IPS DF 6.9 (cell line): ENCODE measurements around the gene CASP10.

Source experiments
- DNase-seq: peaks from one replicate; pipeline ENCODE4 v3.0.0-alpha.2; 2013; ENCODE audit warnings: low read depth, low spot score
- H3K27ac ChIP-seq: one replicate; pipeline ENCODE4 v1.5.1; 2013; ENCODE audit warnings: low read length, control low read depth
- H3K27me3 ChIP-seq: 2 replicates; pipeline ENCODE4 v1.6.1; 2013; ENCODE audit warnings: mild to moderate bottlenecking, low read length; ENCODE audit not compliant: control insufficient read depth, insufficient read depth
- H3K36me3 ChIP-seq: 2 replicates; pipeline ENCODE4 v1.6.1; 2013; ENCODE audit warnings: low read length; ENCODE audit not compliant: control insufficient read depth, insufficient read depth
- H3K4me1 ChIP-seq: 2 replicates; pipeline ENCODE4 v1.6.1; 2013; ENCODE audit warnings: low read length; ENCODE audit not compliant: control insufficient read depth, insufficient read depth
- H3K4me3 ChIP-seq: 2 replicates; pipeline ENCODE4 v1.5.1; 2013; ENCODE audit warnings: mild to moderate bottlenecking, low read length
- H3K9me3 ChIP-seq: 2 replicates; pipeline ENCODE4 v1.6.1; 2013; ENCODE audit warnings: low read length, inconsistent platforms; ENCODE audit not compliant: control insufficient read depth, insufficient read depth
- WGBS: extraction: QIAGEN DNeasy Blood & Tissue Kit; methylation state at CpG from one replicate; pipeline ENCODE4 v1.1.7; 2013; ENCODE audit warnings: mixed read lengths, missing lambda C conversion rate; ENCODE audit not compliant: insufficient read length, insufficient coverage; 5-methylcytosine and 5-hydroxymethylcytosine counted together

The CASP10 gene

DNA sequence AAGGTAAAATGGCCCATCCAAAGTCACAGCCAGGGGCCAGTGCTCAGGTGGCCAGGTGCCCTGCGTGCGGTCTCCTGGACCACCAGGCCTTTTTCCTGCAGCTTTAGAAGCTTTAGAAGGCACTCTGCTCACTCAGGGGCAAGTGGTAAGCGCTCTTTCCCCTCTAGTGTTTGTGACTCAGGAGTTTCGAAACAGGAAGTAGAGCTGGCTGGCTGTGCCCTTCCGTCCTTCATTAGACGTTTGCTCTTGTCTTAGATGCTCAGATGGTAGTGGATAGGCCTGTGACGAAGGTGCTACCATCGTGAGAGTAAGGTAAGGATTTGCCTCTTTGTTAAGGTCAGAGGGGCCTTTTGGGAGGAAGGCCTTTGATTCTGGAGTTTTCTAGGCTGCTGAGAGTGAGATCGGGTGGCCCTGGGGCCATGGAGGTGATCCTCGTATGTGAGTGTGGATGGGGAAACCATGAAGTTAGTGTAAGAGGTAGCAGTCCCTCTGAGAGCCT is 77.4 kb downstream of the CASP10 start, which contains the start of gene CASP8:
CASP8 (plus strand) TSS at position 235 of the 499 bp plus-strand sequence. CDS start 5,951 bp downstream, outside the sequence.
- Histone ChIP-seq H3K9me3 (no peaks in the 10 kb centered on the region), H3K4me1 (peaks cover 2% of the 10 kb centered on the region; the same call in 1 of the 2 replicates), H3K36me3 (no peaks in the 10 kb centered on the region), H3K27ac (no peak within 1 kb of the TSS), H3K4me3 (no peak within 1 kb of the TSS), H3K27me3 (no peaks in the 10 kb centered on the region)
- DNase-seq: no peak
- no CpG with 5 or more reads among the region's 10 CpGs for WGBS

DNA sequence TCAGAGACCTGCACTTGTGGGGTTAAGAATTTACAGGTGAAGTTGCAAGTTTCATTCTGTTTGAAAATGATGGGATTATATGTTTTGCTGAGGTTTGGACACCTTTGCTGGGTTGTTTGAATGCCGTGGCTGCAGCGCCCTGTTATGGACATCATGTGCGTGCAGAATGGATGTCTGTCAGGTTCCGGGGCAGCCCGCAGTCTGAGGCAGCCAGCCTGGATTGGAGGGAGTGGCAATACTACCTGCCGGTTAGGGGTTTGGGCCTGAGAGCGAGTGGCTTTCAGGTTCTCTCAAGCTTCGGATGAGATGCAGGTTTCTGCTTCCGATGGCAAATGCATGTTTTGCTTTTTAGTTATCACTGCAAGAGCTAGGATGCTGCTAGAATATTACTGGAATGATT is 78.5 kb downstream of the CASP10 start:
- H3K27me3 ChIP-seq: no peaks in the 10 kb centered on the region
- no peak overlapping the region for H3K27ac ChIP-seq
- no peaks in the 10 kb centered on the region for H3K9me3 ChIP-seq
- DNase-seq: no peak
- no peaks in the 10 kb centered on the region for H3K36me3 ChIP-seq
- peaks cover 2% of the 10 kb centered on the region; the same call in 1 of the 2 replicates for H3K4me1 ChIP-seq
- H3K4me3 ChIP-seq: no peak overlapping the region
- WGBS: no CpG with 5 or more reads among the region's 9 CpGs

DNA sequence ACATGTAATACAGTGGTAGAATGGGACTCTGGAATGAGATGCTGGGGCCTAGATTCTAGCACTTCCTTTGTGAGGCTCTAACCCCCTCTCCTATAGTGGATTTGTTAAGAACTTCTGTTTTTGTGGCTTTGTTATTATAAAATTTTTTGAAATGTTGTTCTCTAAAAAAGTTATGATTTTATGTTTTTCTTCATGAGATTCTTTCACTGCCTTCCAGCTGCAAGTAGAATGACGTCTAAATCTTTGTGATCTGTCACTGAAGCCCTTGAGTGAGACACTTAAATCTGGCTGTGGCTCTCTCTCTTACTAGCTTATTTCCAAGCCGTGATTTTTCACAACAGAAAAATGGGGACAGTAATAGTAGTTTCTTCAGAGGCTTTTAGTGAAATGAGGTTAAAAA is 79.0 kb downstream of the CASP10 start:
- no peak for DNase-seq
- Histone ChIP-seq H3K4me1 (peaks cover 2% of the 10 kb centered on the region; the same call in 1 of the 2 replicates), H3K9me3 (no peaks in the 10 kb centered on the region), H3K27me3 (no peaks in the 10 kb centered on the region), H3K27ac (no peak overlapping the region), H3K4me3 (no peak overlapping the region), H3K36me3 (no peaks in the 10 kb centered on the region)
- no CpG with 5 or more reads among the region's 2 CpGs for WGBS

DNA sequence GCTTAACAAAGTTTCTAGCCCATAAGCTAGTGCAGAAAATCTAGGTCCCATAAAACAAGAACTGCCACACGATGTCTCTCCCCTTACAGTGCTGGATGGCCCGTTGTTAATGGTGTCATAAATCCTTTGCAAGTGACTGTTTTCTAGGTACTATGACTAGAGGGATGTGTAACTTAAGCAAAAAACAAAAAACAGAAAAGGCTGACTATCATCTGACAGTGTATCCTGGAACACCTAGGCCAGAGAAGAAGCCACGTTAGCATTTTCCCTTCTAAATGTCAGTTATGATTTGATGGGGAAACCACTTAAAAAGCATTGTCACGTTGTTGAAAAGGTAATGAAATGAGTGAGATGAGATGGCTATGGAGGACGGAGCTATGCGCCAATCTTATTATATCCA is 79.8 kb downstream of the CASP10 start:
- H3K27ac ChIP-seq: no peak overlapping the region
- no peak overlapping the region for H3K4me3 ChIP-seq
- no peaks in the 10 kb centered on the region for H3K4me1 ChIP-seq
- DNase-seq: no peak
- no peaks in the 10 kb centered on the region for H3K36me3 ChIP-seq
- no CpG with 5 or more reads among the region's 6 CpGs for WGBS
- H3K9me3 ChIP-seq: no peaks in the 10 kb centered on the region
- H3K27me3 ChIP-seq: no peaks in the 10 kb centered on the region

DNA sequence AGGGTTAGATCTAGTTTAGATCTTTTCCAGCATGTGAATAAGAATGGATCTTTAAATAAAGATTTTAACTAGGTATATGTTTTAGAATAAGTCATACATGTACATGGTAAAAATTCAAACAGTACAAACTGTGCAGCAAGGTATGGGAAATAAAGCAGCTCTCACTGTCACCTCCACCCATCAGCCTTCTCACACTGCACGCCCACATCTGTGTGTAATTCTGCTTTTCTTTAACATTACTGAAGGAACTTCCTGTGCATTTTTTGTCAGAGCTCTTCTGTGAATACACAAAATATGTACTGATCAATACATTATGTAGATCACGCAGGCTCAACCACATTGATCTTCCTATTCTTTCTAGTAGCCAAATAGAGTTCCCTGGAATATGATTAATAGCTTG is 80.8 kb downstream of the CASP10 start:
- H3K27me3 ChIP-seq: no peaks in the 10 kb centered on the region
- no peaks in the 10 kb centered on the region for H3K36me3 ChIP-seq
- no peaks in the 10 kb centered on the region for H3K4me1 ChIP-seq
- H3K4me3 ChIP-seq: no peak overlapping the region
- no peak for DNase-seq
- H3K9me3 ChIP-seq: no peaks in the 10 kb centered on the region
- WGBS: no CpG with 5 or more reads among the region's 2 CpGs
- no peak overlapping the region for H3K27ac ChIP-seq

DNA sequence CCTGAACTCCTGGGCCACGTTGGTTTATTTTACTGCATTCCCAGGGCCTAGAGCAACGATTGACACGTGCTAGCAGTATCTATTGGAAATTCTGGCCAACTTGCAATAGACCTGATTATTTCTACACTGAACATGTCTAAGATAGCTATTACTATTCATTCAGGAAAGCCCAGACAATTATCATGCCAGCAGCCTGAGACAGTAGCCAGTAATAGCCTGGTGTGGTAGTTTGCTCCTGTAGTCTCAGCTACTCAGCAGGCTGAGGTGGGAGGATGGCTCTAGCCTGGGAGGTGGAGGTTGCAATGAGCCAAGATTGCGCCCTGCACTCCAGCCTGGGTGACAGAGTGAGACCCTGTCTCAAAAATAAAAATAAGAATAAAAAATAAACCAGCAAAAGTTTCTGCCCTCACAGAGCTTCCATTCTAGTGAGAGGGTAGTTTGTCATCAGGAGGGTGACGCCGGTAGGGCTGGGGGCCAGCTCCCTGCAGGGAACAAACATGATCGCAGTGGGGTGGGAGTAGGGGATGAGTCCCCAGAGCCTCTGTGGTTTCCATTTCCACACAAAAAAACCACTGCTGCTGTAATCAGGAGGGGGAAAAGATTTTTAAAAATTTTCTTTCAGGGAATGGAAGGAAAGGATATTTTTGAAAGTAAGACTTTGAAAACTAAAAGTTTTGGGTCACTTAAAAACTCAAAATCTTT is 81.7 kb downstream of the CASP10 start:
- no CpG with 5 or more reads among the region's 7 CpGs for WGBS
- Histone ChIP-seq H3K4me3 (no peak overlapping the region), H3K27me3 (no peaks in the 10 kb centered on the region), H3K36me3 (no peaks in the 10 kb centered on the region), H3K27ac (no peak overlapping the region), H3K4me1 (no peaks in the 10 kb centered on the region), H3K9me3 (no peaks in the 10 kb centered on the region)
- DNase-seq: no peak

DNA sequence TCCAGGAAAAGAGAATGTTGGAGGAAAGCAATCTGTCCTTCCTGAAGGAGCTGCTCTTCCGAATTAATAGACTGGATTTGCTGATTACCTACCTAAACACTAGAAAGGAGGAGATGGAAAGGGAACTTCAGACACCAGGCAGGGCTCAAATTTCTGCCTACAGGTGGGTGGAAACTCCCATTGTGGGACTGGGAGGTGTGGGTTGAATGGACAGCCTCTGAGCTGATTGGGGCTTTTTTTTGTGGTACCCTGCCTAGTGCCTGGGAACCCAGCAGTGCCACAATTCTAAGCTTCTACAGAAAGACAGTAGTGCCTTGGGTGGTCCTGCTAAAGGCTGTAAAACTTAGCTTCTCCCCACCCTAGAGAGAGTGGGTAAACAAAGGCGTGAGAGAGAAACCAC is 83.7 kb downstream of the CASP10 start:
- Histone ChIP-seq H3K9me3 (no peaks in the 10 kb centered on the region), H3K4me1 (no peaks in the 10 kb centered on the region), H3K27me3 (no peaks in the 10 kb centered on the region), H3K27ac (no peak overlapping the region), H3K36me3 (no peaks in the 10 kb centered on the region), H3K4me3 (no peak overlapping the region)
- DNase-seq: no peak
- WGBS: no CpG with 5 or more reads among the region's 2 CpGs

DNA sequence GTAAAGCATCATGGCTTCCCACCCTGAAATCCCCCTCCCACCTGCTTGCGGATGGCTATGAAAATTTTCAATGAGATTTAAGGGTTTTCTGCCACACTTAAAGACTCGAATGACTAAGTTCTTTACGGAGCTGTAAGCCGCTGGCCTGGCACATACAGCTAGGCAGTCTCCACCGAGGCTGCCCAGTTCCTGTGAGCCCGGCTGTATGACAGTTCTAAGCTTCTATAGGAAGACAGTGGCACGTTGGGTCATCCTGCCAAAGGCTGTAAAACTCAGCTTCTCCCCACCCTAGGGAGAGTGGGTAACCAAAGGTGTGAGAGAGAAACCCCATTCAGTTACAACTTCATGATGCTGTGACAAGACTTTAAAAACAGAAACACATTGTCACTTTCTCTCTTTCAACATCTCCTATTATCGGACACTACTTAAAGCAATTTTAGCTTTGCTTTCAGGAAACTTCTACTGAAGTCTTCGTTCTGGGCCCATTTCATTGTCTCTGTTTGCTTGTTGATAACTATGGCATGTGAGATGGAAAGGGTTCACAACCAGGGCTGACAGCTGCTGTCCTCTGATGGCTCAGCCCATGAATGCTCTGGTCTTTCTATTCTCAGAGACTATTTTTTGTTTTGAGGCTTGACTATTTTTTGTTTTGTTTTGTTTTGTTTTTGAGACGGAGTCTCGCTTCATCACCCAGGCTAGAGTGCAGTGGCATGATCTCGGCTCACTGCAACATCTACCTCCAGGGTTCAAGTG is 84.5 kb downstream of the CASP10 start:
- Histone ChIP-seq H3K4me3 (no peak overlapping the region), H3K27me3 (no peaks in the 10 kb centered on the region), H3K4me1 (no peaks in the 10 kb centered on the region), H3K27ac (no peak overlapping the region), H3K36me3 (no peaks in the 10 kb centered on the region), H3K9me3 (no peaks in the 10 kb centered on the region)
- no peak for DNase-seq
- WGBS: no CpG with 5 or more reads among the region's 12 CpGs

DNA sequence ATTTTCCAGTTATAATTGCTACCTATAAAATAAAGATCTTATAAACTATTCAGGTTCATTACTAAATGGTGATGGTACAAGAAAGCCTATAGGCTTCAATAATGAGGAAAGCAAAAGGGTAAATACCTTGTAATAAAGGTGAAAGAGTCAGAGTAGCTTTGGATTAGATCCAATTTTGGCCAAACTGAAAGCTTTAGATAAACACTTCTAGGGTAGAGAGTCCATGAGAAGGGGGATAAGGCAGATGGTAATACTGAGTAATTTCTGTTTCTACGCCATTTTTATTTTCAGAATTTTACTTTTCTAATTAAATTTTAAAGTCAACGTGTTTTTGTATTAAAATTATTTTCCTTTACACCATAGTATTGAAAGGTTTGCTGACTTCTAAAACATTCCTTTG is 86.8 kb downstream of the CASP10 start:
- H3K4me3 ChIP-seq: no peak overlapping the region
- no CpG with 5 or more reads among the region's 2 CpGs for WGBS
- H3K36me3 ChIP-seq: no peaks in the 10 kb centered on the region
- H3K4me1 ChIP-seq: no peaks in the 10 kb centered on the region
- H3K27ac ChIP-seq: no peak overlapping the region
- no peaks in the 10 kb centered on the region for H3K27me3 ChIP-seq
- DNase-seq: no peak
- no peaks in the 10 kb centered on the region for H3K9me3 ChIP-seq

DNA sequence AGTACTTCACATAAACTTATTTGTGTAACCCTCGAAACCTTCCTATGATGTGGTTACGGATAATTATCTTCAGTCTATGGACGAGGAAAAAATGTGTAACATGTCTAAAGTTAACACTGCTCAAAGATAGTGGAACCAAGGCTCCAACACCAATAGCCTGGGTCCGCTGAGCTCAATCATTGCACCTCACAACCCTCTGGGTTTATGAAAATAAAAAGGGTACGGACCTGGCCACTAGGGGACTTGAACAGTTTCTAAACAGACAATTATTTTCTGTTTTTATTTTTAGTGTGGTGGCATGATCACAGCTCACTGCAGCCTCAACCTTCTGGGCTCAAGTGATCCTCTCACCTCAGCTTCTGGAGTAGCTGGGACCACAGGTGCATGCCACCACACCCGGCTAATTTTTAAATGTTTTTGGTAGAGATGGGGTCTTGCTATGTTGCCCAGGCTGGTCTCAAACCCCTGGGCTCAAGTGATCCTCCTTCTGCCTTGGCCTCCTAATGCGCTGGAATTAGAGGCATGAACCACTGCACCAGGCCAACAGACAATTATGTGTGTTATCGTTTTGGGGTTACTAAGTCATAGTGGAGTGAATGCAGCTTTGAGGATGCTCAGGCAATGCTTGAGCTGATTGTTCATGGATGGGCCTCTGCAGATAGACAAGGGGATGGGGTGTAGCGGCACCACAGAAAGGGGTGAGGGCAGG is 87.5 kb downstream of the CASP10 start:
- Histone ChIP-seq H3K9me3 (no peaks in the 10 kb centered on the region), H3K4me3 (no peak overlapping the region), H3K4me1 (no peaks in the 10 kb centered on the region), H3K36me3 (no peaks in the 10 kb centered on the region), H3K27me3 (no peaks in the 10 kb centered on the region), H3K27ac (no peak overlapping the region)
- no peak for DNase-seq
- WGBS: no CpG with 5 or more reads among the region's 9 CpGs
